Chondrocyte (in vitro differentiated cells): ENCODE data around the gene KRTAP5-3. TPM values are rescaled to one million over a fixed set of nuclear protein-coding genes. Genes with fewer than 3 reads are reported as not detected.

Experiments
- DNase-seq: peaks from one replicate; pipeline ENCODE4 v3.0.0; 2021; ENCODE audit warnings: mixed read lengths, low spot score
- H3K27ac Mint-ChIP-seq: one replicate; pipeline ENCODE4 v1.8.0; 2021; ENCODE audit warnings: mild to moderate bottlenecking, moderate library complexity, mixed read lengths; ENCODE audit not compliant: unreplicated experiment
- H3K27me3 Mint-ChIP-seq: 2 replicates; pipeline ENCODE4 v1.8.0; 2021; ENCODE audit warnings: low read depth, mixed read lengths
- H3K36me3 Mint-ChIP-seq: 2 replicates; pipeline ENCODE4 v1.8.0; 2021; ENCODE audit warnings: low read depth, mixed read lengths
- H3K4me1 Mint-ChIP-seq: 2 replicates; pipeline ENCODE4 v1.8.0; 2021; ENCODE audit warnings: low read depth, mild to moderate bottlenecking, mixed read lengths
- H3K4me3 Mint-ChIP-seq: one replicate; pipeline ENCODE4 v1.8.0; 2021; ENCODE audit warnings: mild to moderate bottlenecking, moderate library complexity, mixed read lengths; ENCODE audit not compliant: unreplicated experiment
- H3K9me3 Mint-ChIP-seq: 2 replicates; pipeline ENCODE4 v1.8.0; 2021; ENCODE audit warnings: low read depth, mixed read lengths
- long read RNA-seq: library from polyadenylated mRNA; stranded (forward); transcript quantifications from one replicate; pipeline ENCODE4 v2.0.0, GENCODE V29; 2021
- total RNA-seq: library from RNA; stranded (reverse); gene quantifications from 3 replicates; pipeline ENCODE4 v1.2.1, GENCODE V29; 2021
- TF ChIP-seq, protein P1 (sequence below): fragments of 200-600 bp; sonication (generic); IDR thresholded peaks from 2 replicates; pipeline ENCODE4 v1.5.0; 2021; ENCODE audit warnings: antibody characterized with exemption, mild to moderate bottlenecking, moderate library complexity

The KRTAP5-3 gene, protein sequence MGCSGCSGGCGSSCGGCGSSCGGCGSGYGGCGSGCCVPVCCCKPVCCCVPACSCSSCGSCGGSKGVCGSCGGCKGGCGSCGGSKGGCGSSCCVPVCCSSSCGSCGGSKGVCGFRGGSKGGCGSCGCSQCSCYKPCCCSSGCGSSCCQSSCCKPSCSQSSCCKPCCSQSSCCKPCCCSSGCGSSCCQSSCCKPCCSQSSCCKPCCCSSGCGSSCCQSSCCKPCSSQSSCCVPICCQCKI
- not detected in 3 replicates for total RNA-seq
- long read RNA-seq, result 0 reads

DNA sequence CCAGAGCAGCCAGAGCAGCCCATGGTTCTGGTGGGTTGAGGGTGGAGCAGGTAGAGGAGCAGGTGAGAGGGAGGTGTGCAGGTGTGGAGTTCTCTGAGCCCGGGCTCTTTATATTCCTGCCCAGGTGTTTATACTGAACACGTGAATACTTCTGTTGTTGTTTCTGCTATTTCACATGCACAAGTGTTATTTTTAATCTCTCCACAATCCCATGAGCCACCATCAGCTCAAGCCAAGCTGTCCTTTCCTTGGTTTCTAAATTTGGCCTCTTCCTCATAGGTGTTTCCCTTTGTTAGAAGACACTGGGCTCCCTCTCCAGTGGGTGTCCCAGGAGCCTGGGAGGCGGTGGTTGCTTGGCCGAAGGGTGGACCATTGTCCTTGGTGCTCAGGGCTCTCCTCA lies at the start of gene KRTAP5-3:
KRTAP5-3 (minus strand) TSS at position 101 of the 400 bp plus-strand sequence; CDS start at position 23, 78 bp downstream.
- Mint-ChIP-seq H3K27me3 (peaks cover 42% of the 10 kb centered on the region), H3K9me3 (peaks cover 3% of the 10 kb centered on the region), H3K4me3 (no peak within 1 kb of the TSS), H3K4me1 (peaks cover 3% of the 10 kb centered on the region), H3K27ac (no peak within 1 kb of the TSS), H3K36me3 (peaks cover 1% of the 10 kb centered on the region)
- TF ChIP-seq, protein P1, sequence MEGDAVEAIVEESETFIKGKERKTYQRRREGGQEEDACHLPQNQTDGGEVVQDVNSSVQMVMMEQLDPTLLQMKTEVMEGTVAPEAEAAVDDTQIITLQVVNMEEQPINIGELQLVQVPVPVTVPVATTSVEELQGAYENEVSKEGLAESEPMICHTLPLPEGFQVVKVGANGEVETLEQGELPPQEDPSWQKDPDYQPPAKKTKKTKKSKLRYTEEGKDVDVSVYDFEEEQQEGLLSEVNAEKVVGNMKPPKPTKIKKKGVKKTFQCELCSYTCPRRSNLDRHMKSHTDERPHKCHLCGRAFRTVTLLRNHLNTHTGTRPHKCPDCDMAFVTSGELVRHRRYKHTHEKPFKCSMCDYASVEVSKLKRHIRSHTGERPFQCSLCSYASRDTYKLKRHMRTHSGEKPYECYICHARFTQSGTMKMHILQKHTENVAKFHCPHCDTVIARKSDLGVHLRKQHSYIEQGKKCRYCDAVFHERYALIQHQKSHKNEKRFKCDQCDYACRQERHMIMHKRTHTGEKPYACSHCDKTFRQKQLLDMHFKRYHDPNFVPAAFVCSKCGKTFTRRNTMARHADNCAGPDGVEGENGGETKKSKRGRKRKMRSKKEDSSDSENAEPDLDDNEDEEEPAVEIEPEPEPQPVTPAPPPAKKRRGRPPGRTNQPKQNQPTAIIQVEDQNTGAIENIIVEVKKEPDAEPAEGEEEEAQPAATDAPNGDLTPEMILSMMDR, result no peak
- no peak for DNase-seq

DNA sequence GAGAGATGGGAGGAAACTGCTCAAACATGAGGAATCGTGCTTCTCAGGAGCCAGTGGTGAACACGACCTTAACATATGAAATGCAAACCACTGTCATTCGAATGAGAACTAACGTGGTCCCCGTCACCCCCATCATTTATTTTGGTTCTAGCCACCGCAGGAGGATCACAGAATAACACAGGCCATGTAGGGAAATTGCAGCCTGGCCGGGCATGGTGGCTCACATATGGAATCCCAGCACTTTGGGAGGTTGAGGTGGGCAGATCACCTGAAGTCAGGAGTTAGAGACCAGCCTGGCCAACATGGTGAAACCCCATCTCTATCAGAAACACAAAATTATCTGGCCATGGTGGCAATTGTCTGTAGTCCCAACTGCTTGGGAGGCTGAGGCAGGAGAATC lies 48.4 kb upstream of the KRTAP5-3 start:
- no peak overlapping the region for H3K27ac Mint-ChIP-seq
- no peak overlapping the region for H3K4me3 Mint-ChIP-seq
- peaks cover 19% of the 10 kb centered on the region for H3K27me3 Mint-ChIP-seq
- H3K36me3 Mint-ChIP-seq, result no peaks in the 10 kb centered on the region
- no peaks in the 10 kb centered on the region for H3K4me1 Mint-ChIP-seq
- DNase-seq, result peak; percentile 28
- TF ChIP-seq, protein P1, result no peak
- no peaks in the 10 kb centered on the region for H3K9me3 Mint-ChIP-seq

DNA sequence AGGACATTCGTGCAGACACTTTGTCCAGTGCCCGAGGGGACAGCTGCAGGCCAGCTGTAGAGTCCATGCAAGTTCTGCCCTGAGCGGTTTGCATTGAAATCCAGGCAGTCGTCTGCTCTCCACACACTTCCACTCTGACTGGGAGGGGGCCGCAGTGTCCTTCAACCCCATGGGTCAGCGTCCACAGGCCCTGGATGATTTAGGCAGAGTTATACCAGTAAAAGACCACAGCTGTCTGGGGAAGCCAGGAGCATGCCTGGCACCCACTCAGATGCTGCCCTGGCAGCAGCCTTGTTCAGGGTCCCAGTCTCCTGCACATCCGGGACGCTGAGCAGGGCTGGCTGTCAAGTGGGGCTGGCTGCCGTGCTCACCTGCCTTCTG lies 47.8 kb upstream of the KRTAP5-3 start:
- TF ChIP-seq, protein P1, result no peak
- Mint-ChIP-seq H3K27ac (no peak overlapping the region), H3K4me1 (no peaks in the 10 kb centered on the region), H3K4me3 (no peak overlapping the region), H3K27me3 (peaks cover 23% of the 10 kb centered on the region), H3K9me3 (no peaks in the 10 kb centered on the region), H3K36me3 (no peaks in the 10 kb centered on the region)
- peak; percentile 67 for DNase-seq

DNA sequence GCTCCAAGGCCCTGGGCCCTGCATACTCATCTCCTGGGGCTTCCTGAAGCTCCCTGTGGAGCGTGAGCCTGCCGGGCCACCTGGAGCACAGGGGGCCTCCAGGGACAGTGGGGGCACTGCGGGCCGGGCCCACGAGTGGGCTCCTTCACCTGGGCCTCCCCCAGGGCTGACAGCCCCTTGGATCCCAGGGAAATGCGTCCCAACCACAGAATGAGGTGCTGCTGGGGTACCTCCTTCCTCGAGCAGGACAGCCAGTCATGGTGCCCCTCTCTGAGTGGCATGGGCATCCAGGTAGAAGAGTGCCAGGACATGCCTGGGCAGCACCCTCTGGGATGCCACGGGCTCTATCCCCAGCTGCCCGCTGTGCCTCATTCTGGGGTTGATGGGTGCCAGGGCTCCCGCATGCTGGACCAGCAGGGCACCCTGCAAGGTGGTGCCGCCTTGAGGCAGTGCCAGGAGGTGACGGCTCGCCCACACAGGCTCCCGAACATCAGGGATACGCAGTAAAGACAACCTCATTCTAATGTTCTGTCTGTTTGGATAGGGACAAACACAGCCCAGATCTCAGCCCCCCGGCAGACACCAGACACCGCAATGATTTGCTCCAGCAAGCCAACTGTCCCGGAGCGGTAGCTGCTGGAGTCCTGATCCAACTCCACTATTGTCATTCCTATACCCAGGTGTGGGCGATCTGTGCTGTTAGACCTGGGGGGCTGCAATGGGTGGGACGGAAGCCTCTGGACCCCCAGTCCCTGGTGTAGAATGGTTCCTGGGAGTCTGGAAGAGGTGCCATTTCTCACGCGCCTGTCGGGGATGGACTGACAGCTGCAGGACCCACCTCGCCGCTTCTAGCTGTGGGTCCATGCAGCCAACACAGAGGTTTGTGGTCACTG lies 47.2 kb upstream of the KRTAP5-3 start:
- Mint-ChIP-seq H3K4me3 (no peak overlapping the region), H3K27me3 (peaks cover 26% of the 10 kb centered on the region), H3K9me3 (no peaks in the 10 kb centered on the region)

More for the DNA sequence above, 47.2 kb upstream of the KRTAP5-3 start:
- TF ChIP-seq, protein P1, result no peak
- Mint-ChIP-seq H3K4me1 (no peaks in the 10 kb centered on the region), H3K36me3 (no peaks in the 10 kb centered on the region), H3K27ac (no peak overlapping the region)
- DNase-seq, result peak; percentile 85
